GM21390 (cell line): Measurements from ENCODE around the gene KCNH8.

ENCODE experiments used
- ATAC-seq: cut with Tn5 transposase; IDR thresholded peaks from one replicate; pipeline ENCODE4 v1.9.1; 2021; ENCODE audit not compliant: unreplicated experiment

Gene KCNH8

DNA sequence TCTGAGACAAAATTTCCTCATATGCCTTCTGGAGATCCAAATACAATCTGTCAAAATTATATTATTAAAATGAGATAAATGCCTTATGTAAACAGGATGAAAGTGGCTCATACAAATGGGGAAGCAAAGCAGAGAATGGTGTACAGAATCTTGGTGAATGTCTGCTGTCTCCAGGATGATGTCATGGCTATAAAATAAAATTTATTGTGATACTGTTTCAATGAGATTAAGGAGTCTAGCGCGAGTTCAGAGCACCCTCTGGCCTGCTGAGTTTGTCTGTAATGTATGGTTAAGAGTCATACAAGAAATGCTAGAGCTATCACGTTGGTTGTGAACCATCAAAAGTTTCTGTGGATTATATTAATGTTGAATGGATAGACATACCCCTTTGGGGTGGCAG lies 426.0 kb downstream of the KCNH8 start:
- no peak for ATAC-seq

DNA sequence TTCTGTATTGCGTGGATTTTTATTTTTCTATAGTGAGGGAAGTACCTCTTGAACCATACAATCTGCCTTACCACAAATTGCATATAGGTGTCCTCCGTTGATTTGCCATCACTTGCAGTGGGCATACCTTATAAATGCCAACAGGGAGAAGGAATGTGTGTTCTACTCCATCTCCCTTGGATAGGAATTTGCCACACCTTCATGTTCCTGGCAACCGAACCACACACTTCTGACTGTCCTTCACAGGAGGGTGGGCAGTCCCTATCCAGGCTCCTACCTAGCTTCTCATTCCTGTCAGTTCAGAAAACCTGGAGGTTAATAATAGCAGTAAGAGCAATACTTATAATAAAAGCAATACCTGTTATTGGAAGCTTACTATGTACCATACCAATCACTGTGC lies 428.0 kb downstream of the KCNH8 start:
- no peak for ATAC-seq
